T-helper 22 cell (primary cell): ENCODE measurements around the gene SOX13.

Experiments
- DNase-seq: peaks from one replicate; pipeline ENCODE4 v3.0.0-alpha.2; 2020; ENCODE audit warnings: low read depth

The SOX13 gene

DNA sequence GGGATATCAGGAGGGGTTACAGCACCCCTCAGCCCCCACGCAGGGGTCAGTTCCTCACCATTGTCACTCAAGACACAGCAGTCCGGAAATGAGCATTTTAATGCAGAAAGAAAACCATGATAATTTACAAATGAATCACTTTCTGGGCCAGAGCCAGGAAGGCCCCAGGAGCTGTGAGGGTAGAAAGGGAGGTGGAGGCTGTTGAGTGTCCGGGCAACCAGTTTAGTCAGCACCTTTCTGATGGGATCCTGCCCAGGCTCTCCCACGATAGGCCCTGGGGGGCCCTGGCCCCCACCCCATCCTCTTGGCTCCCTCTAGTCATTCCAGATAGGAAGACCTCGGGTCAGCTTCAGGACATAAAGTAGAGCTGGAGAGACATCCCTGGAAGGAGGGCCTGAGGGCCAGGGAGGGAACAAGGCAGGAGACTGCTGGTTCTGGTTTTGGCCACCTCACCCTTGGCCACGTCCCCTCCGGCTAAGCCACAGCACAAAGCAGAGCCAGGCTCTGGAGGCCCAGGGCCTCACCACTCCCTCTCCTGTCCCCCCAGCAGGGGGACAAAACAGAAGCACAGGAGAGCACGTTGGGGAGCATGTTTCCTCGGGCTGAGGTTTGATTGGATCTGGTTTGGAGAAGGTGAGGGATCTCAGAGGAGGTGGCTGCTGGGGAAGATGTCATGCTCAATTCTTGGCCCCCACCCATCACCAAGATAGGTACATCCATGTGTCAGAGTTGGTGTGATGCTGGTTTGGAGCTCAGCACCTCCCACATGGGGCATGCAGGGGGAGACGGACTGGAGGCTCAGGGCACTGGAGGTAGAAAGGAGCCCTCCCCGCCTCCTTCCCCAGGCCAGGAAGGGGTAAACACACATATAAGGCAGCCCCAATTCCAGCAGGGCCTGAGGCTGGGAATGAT, 58.3 kb downstream of the SOX13 start:
- DNase-seq: no peak

GRCh38 chr1:204131978-204132377, 59.1 kb downstream of the SOX13 start:
- DNase-seq: no peak

- no peak for DNase-seq
Measured at GRCh38 chr1:204132718-204133117, 59.8 kb downstream of the SOX13 start.

DNA sequence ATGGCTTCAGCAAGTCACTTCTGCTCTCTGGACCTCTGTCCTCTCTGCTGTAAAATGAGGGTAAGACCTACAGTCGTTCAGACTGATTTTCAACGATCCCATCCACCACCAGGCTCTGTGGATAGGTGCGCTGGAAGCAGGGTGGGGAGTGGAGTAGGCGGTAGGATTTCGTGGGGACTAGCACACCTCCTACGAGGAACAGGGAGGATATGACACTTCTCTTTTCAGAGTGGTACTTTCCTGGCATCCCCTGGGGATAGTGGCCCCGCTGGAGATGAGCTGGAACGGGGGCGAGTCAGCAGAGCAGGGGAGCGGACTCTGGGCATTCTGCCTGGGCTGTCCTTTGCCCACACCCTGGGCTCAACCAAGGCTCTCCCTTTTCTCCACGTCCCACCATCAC, 61.2 kb downstream of the SOX13 start:
- no peak for DNase-seq

DNA sequence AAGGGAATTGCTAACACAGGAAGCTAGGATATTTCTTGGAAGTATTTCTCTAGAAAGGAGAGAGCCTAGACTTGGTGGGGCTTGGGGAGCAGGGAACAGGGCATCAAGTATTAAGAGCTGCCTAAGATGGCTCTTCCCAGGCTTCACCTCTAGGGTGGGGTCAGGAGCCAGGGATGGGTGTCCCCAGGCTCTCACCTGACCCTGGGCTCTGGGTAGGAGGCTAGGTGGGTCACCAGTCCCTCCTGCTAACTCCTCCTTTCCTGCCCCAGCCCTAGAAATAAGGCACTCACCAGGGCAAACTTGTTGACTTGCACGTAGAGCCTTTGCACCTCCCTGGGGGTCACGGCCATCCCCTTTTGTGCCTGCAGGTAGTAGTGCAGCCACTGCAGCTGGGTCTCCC, 63.9 kb downstream of the SOX13 start:
- DNase-seq: no peak

GRCh38 chr1:204139088-204139487, 66.2 kb downstream of the SOX13 start:
- no peak for DNase-seq

GRCh38 chr1:204139952-204140351, 67.0 kb downstream of the SOX13 start:
- DNase-seq: no peak

DNA sequence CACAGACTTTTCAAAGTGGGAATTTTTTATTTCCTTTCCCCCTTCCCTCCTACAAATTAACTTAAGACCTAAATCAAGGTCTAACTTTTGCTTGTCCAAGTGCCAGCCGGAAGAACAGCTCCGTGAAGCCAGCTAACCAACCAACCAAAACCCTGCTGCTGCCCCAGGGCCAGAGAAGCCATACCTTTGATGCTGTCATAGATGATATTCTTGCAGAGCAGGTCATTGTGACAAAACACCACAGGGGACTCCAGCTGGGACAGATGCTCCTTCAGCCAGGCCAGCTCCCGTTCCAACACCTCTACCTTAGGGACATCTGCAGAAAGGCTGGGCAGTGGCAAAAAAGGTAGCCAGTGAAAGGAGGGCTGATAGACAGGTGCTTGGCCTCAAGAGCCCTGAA, 68.2 kb downstream of the SOX13 start:
- DNase-seq: no peak

DNA sequence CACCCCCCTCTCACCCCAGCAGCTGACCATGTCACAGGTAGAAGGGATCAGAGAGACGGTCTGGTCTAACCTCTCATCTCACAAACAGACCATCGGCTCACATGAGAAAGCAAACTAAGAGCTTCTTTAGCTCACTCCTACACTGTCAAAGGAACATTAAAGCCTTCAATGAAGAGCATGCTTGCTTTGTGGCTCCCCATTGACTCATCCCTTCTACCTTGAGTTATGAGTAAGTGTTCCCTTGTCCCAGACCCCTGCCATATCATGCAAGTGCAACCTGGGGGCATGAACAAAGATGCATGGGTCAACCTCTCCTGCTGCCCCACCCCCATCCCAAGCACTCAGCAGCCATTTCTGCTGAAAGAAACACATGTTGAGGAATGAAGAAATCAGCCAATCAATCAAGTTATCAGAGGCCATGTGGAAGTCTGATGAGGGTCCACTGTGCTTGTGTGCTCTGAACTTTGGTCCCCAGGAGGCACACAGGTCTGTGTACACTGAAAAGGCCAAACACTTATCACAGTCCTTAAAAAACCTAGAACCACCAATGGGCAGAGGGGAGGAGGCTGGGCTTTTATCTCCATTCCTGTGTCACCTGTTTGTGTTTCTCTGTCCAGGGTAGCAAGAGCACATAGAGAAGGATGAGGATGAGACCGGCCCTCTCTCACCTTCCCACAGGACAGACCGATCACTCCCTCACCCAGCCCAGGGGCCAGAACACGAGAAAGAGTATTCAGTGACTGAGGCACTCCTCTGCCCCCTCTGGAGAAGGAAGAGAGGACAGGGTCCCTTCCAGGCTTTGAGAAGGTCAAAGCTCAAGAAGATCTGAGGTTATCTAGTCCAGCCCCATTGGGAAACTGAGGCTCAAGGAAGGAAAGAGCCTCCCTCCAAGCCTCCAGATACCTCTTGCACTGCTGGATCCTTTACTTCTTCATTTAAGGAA, 69.4 kb downstream of the SOX13 start:
- no peak for DNase-seq

GRCh38 chr1:204143276-204144041, 70.5 kb downstream of the SOX13 start:
- DNase-seq: no peak

DNA sequence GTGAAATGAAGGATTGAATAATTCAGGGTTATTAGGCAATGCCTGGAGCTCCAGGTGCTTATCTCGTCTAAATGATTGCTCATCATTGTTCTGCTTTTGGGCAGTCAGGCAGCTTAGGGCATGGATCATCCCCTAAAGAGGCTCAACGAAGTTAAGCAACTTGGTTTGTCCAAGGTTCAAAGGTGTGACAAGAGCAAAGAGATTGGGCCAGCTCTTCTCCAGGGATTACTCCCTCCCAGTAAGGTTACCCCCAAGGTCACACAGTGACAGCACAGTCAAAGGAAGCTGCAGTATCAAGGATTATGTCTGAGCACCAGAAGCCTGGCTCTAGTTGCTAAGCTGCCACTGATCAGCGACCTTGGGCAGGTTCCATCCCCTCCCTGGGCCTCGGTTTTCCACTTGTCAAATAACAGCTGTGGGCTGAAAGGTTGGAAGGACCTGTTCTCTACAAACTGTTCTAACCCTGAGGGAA, 72.2 kb downstream of the SOX13 start:
- DNase-seq: no peak

DNA sequence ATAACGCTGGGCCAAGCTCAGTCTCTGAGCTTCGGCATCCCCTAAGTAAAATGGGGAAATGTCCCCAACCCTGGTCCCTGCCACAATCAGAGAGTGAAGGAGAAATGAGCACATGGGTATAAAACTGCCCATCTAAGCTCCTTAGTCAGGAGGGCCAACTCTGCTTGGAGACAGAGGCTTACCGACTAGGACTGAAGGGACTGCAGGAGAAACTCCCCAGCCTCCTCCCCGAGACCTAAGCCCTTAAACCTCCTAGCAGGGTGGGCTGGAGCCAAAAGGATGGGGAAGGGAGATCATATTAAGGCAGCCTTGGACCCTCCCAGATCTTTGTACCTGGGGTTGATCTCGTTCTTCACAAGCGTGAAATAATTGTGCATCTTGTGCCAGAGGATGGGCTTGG, 73.4 kb downstream of the SOX13 start:
- DNase-seq: no peak

DNA sequence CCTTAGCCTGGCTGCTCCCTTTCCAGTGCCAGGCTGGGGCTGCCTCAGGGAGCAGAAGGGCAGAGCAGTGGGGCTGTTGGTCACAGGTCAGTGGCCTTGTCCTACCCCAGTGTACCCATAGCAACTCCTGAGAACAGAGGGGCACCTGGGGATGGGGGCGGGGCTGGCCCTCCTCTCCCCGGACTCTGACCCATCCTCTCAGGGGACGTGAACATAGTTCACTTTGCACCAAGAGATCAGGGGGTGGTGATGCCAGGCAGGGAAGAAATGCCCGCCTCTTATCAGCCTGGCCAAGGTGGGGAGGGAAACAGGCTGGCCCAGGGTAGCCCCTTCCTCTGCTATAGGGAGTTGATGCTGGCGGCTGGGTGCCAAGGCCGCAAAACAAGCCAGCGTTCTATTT, 74.0 kb downstream of the SOX13 start:
- no peak for DNase-seq

- DNase-seq: no peak
Measured at GRCh38 chr1:204147406-204148383, 74.8 kb downstream of the SOX13 start.

GRCh38 chr1:204149107-204149506, 76.2 kb downstream of the SOX13 start:
- DNase-seq: no peak

GRCh38 chr1:204149635-204150565, 77.0 kb downstream of the SOX13 start:
- no peak for DNase-seq

- DNase-seq: no peak
Measured at GRCh38 chr1:204150702-204151551, 78.0 kb downstream of the SOX13 start.

GRCh38 chr1:204151552-204152309, 78.8 kb downstream of the SOX13 start, which contains the start of gene ETNK2:
Gene ETNK2, minus strand, starts transcription at chr1:204152044. Its CDS starts 192 bp downstream, at chr1:204151852.
- DNase-seq: peak; percentile 56
